WERI-Rb-1 (cell line): Measurements from ENCODE around the gene KLK4.

Source experiments
- DNase-seq: peaks from one replicate; pipeline ENCODE4 v3.0.0-alpha.2; 2020
- H3K27ac ChIP-seq: fragments of 250-450 bp; sonication (Bioruptor Pico); 2 replicates; pipeline ENCODE4 v1.5.1; 2020; ENCODE audit warnings: mild to moderate bottlenecking, moderate library complexity
- H3K27me3 ChIP-seq: fragments of 250-450 bp; sonication (Bioruptor Pico); 2 replicates; pipeline ENCODE4 v1.5.1; 2021; ENCODE audit warnings: mild to moderate bottlenecking, low read depth, moderate library complexity; ENCODE audit not compliant: insufficient read depth, severe bottlenecking
- H3K36me3 ChIP-seq: fragments of 250-450 bp; sonication (Bioruptor Pico); 2 replicates; pipeline ENCODE4 v1.5.1; 2020; ENCODE audit warnings: mild to moderate bottlenecking, moderate library complexity
- H3K4me3 ChIP-seq: 2 replicates; pipeline ENCODE4 v1.5.1; 2011; ENCODE audit warnings: low read depth, mild to moderate bottlenecking, control low read depth, low read length
- H3K9me3 ChIP-seq: fragments of 250-450 bp; sonication (Bioruptor Pico); 2 replicates; pipeline ENCODE4 v1.5.1; 2021; ENCODE audit warnings: mild to moderate bottlenecking, moderate library complexity; ENCODE audit not compliant: severe bottlenecking
- CTCF ChIP-seq: IDR thresholded peaks from 2 replicates; pipeline ENCODE4 v1.5.1; 2011; ENCODE audit warnings: low read depth, mild to moderate bottlenecking, control low read depth, inconsistent platforms, low read length

The KLK4 gene

GRCh38 chr19:50932018-50932689, 21.0 kb upstream of the KLK4 start:
- no peak for TF ChIP-seq CTCF
- H3K9me3 ChIP-seq = peaks cover 2% of the 10 kb centered on the region
- H3K36me3 ChIP-seq = no peaks in the 10 kb centered on the region
- no peak for DNase-seq
- peaks cover 84% of the 10 kb centered on the region for H3K27me3 ChIP-seq
- no peak overlapping the region for H3K27ac ChIP-seq
- H3K4me3 ChIP-seq = no peak overlapping the region

GRCh38 chr19:50931023-50931422, 19.8 kb upstream of the KLK4 start:
- peaks cover 2% of the 10 kb centered on the region for H3K9me3 ChIP-seq
- no peak overlapping the region for H3K27ac ChIP-seq
- H3K36me3 ChIP-seq = no peaks in the 10 kb centered on the region
- H3K27me3 ChIP-seq = peaks cover 83% of the 10 kb centered on the region
- TF ChIP-seq CTCF = no peak
- no peak for DNase-seq
- H3K4me3 ChIP-seq = no peak overlapping the region

GRCh38 chr19:50928831-50929230, 17.6 kb upstream of the KLK4 start:
- no peaks in the 10 kb centered on the region for H3K36me3 ChIP-seq
- no peak for DNase-seq
- TF ChIP-seq CTCF = no peak

GRCh38 chr19:50926144-50926543, 14.9 kb upstream of the KLK4 start:
- DNase-seq = no peak
- Histone ChIP-seq H3K36me3 (no peaks in the 10 kb centered on the region), H3K27me3 (peaks cover 86% of the 10 kb centered on the region), H3K9me3 (no peaks in the 10 kb centered on the region), H3K27ac (no peak overlapping the region), H3K4me3 (no peak overlapping the region)
- TF ChIP-seq CTCF = no peak

More at GRCh38 chr19:50928831-50929230, 17.6 kb upstream of the KLK4 start:
- Histone ChIP-seq H3K9me3 (peaks cover 2% of the 10 kb centered on the region), H3K27ac (no peak overlapping the region), H3K27me3 (peaks cover 85% of the 10 kb centered on the region), H3K4me3 (no peak overlapping the region)

GRCh38 chr19:50925734-50926133, 14.5 kb upstream of the KLK4 start:
- no peak for DNase-seq
- Histone ChIP-seq H3K27ac (no peak overlapping the region), H3K36me3 (no peaks in the 10 kb centered on the region), H3K27me3 (peaks cover 87% of the 10 kb centered on the region), H3K9me3 (no peaks in the 10 kb centered on the region), H3K4me3 (no peak overlapping the region)
- TF ChIP-seq CTCF = no peak

GRCh38 chr19:50924586-50924985, 13.4 kb upstream of the KLK4 start:
- no peak for TF ChIP-seq CTCF
- H3K27me3 ChIP-seq = peaks cover 87% of the 10 kb centered on the region
- no peaks in the 10 kb centered on the region for H3K36me3 ChIP-seq
- no peak overlapping the region for H3K27ac ChIP-seq
- H3K4me3 ChIP-seq = no peak overlapping the region
- peaks cover 3% of the 10 kb centered on the region for H3K9me3 ChIP-seq
- DNase-seq = no peak
